GM12873 (cell line): Measurements from ENCODE around the gene LRRFIP1.

Experiments used
- CTCF ChIP-seq: IDR thresholded peaks from 2 replicates; pipeline ENCODE4 v1.5.1; 2012; ENCODE audit warnings: low read depth, mild to moderate bottlenecking, moderate library complexity, low read length, control low read depth; ENCODE audit not compliant: insufficient read depth; ENCODE audit errors: missing control alignments

LRRFIP1 gene

GRCh38 chr2:237815637-237816036 is 188.2 kb downstream of the LRRFIP1 start:
- no peak for TF ChIP-seq CTCF

DNA sequence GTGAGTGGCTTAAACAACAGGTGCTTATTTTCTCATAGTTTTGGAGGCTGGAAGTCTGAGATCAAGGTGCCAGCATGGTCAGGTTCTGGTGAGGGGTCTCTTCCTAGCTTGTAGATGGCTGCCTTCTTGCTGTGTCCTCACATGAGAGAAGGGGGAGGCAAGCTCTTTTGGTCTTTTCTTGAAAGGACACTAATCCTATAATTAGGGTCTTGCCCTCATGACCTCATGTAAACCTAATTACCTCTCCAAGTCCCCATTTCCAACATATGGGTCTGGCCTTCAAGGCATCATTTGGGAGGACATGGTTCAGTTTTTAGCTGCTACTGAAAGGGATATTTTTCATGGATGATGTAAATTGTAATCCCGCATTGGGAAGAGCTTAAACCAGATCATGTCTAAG is 189.1 kb downstream of the LRRFIP1 start:
- no peak for TF ChIP-seq CTCF

- TF ChIP-seq CTCF = no peak
These were observed 190.7 kb downstream of the LRRFIP1 start for GRCh38 chr2:237818066-237818473.

DNA sequence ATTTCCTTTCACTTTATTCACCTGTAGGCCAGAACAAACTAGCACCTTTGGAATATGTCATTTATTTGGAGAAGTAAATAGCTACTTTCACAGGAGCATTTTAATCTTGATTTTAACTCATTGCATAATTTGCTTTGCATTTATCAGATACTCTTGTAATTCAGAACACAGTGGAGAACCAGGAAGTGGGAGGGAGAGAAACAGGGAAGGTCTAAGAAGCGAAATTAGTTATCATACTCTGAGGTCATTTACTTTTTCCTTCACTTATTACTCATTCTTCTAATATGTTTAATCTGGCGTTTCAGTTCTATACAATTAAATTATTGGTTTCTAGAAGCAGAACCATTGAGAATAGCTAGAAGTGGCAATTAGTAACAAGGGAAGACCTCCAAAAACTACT is 191.8 kb downstream of the LRRFIP1 start:
- TF ChIP-seq CTCF = no peak

GRCh38 chr2:237820421-237820820 is 193.0 kb downstream of the LRRFIP1 start:
- no peak for TF ChIP-seq CTCF

- TF ChIP-seq CTCF = no peak
These were observed 196.2 kb downstream of the LRRFIP1 start for GRCh38 chr2:237823544-237823943.

DNA sequence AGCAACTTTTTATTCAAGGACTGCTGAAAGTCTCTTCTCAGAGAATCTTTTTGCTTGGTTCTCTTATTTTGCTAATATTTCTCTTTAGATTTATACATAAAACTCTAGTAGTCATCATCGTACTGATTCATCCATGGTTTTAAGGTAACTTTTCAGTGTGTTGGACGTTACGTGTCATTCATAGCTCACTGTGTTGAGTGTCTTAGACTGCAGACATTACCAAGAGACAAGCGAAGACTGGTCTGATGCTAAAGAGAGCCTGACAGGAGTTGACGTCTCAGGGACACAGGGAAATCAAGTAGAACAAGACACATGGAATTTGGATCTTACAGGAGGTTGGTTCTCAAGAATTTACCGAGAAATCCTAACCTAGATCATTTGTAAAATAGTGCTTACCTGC is 196.7 kb downstream of the LRRFIP1 start:
- no peak for TF ChIP-seq CTCF
